ENCODE results near the gene ALDH4A1. TPM values are rescaled to one million over a fixed set of nuclear protein-coding genes. Genes with fewer than 3 reads are reported as not detected.

The ALDH4A1 gene
- total RNA-seq, 1 donor from 2014 or later = 11.5 TPM

DNA sequence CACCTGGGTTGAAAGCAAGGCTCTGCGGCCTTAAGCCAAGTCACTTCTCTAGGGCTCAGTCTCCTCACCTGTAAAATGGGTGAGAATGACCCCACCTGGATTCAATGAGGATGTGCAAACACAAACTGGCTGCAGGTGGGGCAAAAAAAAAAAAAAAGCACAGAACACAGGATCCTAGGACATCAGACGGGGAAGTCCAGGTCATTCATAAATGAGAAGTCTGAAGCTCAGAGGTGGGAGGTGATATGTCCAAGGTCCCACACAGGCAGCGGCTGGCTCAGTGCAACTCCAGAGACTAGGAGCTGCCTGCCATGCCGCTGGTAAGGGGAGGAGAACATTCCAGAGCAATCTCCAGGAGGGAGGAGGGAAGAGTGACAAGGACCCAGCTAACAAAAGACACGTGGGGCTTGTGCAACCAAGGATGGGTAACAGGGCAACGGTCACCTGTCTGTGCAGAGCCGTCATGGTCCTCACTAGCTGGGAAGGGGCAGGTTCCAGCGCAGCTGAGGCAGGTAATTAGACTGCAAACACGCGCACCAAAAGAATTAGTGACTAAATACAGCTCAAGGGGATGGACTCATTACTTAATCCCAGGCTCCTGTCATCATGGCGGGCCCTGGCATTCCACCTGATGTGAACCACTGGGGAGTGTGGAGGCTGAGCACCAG lies 34.6 kb upstream of the ALDH4A1 start:
- no peaks in the 10 kb centered on the region for H3K27me3 Mint-ChIP-seq (ENCODE audit: low read depth)
- peaks cover 28% of the 10 kb centered on the region for H3K4me1 Mint-ChIP-seq
- TF ChIP-seq, protein P1, sequence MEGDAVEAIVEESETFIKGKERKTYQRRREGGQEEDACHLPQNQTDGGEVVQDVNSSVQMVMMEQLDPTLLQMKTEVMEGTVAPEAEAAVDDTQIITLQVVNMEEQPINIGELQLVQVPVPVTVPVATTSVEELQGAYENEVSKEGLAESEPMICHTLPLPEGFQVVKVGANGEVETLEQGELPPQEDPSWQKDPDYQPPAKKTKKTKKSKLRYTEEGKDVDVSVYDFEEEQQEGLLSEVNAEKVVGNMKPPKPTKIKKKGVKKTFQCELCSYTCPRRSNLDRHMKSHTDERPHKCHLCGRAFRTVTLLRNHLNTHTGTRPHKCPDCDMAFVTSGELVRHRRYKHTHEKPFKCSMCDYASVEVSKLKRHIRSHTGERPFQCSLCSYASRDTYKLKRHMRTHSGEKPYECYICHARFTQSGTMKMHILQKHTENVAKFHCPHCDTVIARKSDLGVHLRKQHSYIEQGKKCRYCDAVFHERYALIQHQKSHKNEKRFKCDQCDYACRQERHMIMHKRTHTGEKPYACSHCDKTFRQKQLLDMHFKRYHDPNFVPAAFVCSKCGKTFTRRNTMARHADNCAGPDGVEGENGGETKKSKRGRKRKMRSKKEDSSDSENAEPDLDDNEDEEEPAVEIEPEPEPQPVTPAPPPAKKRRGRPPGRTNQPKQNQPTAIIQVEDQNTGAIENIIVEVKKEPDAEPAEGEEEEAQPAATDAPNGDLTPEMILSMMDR (IDR thresholded peaks at IDR 0.05; ENCODE audit: unreplicated experiment) = no peak
- H3K4me3 Mint-ChIP-seq = no peak overlapping the region
- no peaks in the 10 kb centered on the region for H3K9me3 Mint-ChIP-seq
- no peak overlapping the region for H3K27ac Mint-ChIP-seq
- DNase-seq (ENCODE audit: low spot score in 2 of 2, unreplicated experiment in 2 of 2) = no peak
- no peaks in the 10 kb centered on the region for H3K36me3 Mint-ChIP-seq

DNA sequence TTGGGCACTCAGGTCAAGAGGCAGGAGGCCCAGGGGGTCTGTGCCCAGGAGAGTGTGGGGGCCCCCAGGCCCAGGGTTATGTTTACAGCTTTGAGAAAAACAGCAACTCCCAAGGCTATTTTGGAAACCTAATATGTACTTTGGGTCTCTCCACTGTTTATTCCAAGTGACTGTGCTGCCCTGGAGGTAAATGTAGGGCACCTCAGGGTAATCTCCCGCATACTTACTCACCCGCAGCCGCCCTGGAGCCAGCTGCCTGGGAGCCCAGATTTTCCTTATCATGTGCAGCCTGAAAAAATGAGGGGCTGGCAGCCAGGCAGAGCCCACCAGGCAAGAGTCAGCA lies 34.1 kb upstream of the ALDH4A1 start:
- no peaks in the 10 kb centered on the region for H3K27me3 Mint-ChIP-seq (ENCODE audit: low read depth)
- H3K36me3 Mint-ChIP-seq = no peaks in the 10 kb centered on the region
- no peaks in the 10 kb centered on the region for H3K9me3 Mint-ChIP-seq
- no peak overlapping the region for H3K4me3 Mint-ChIP-seq
- no peak for DNase-seq (ENCODE audit: low spot score in 2 of 2, unreplicated experiment in 2 of 2)
- TF ChIP-seq, protein P1 (IDR thresholded peaks at IDR 0.05; ENCODE audit: unreplicated experiment) = no peak
- peaks cover 22% of the 10 kb centered on the region for H3K4me1 Mint-ChIP-seq
- H3K27ac Mint-ChIP-seq = no peak overlapping the region

DNA sequence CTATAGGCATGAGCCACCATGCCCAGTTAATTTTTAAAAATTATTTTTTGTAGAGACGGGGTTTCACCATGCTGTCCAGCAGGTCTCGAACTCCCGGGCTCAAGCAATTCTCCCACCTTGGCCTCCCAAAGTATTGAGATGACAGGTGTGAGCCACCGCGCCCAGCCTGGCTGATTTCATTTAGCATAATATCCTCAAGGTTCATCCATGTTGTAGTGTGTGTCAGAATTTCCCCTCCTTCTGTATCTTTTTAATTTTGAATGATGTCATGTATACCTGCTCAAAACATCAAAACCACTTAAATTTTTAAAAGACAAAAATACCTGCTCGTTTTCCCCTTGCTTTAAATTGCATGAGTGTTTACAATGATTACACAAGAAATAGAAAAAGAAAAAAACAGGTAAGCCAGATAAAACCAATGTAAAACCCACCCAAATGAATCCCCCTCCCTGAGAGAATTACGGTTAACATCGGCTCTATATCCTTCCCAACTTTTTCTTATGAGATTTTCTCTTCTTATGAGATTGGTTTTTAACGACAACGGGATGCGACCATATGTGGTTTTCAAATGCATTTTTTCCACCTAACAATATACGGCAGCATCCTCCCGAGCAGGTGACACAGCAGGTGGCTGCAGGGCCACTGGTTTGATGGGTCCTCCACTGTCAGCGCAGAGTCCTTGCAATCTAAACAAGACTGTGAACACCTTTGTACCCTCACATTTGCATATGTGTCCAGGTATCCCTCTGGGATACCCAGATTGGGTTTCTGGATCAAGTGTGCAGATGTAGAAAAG lies 32.0 kb upstream of the ALDH4A1 start:
- TF ChIP-seq, protein P1 (IDR thresholded peaks at IDR 0.05; ENCODE audit: unreplicated experiment) = no peak
- H3K4me3 Mint-ChIP-seq = no peak overlapping the region
- H3K36me3 Mint-ChIP-seq = no peaks in the 10 kb centered on the region
- DNase-seq (ENCODE audit: low spot score in 2 of 2, unreplicated experiment in 2 of 2) = no peak
- no peaks in the 10 kb centered on the region for H3K9me3 Mint-ChIP-seq
- H3K4me1 Mint-ChIP-seq = peaks cover 7% of the 10 kb centered on the region
- no peaks in the 10 kb centered on the region for H3K27me3 Mint-ChIP-seq (ENCODE audit: low read depth)
- H3K27ac Mint-ChIP-seq = no peak overlapping the region

DNA sequence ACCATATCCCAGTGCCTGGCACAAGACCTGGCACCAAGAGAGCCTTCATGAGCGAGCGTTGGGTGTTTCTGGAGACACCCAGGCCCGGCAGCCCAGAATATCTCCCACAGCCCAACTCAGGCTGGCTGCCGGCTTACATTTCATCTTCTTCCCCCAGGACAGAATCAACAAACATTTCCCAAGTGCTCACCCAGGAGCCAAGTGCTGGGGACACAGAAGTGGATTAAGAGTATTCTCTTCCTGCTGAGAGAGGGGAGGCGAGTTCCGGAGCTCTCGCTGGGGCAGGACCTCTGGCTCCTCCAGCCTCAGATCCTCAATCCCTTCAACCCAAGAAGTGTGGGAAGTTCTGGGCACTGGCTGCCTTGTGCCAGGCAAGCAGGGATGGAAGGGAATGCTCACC lies 30.5 kb upstream of the ALDH4A1 start:
- Mint-ChIP-seq H3K36me3 (no peaks in the 10 kb centered on the region), H3K27me3 (ENCODE audit: low read depth) (no peaks in the 10 kb centered on the region), H3K4me1 (peaks cover 10% of the 10 kb centered on the region), H3K4me3 (no peak overlapping the region), H3K27ac (no peak overlapping the region), H3K9me3 (no peaks in the 10 kb centered on the region)
- TF ChIP-seq, protein P1 (IDR thresholded peaks at IDR 0.05; ENCODE audit: unreplicated experiment) = no peak
- DNase-seq (ENCODE audit: low spot score in 2 of 2, unreplicated experiment in 2 of 2) = no peak

DNA sequence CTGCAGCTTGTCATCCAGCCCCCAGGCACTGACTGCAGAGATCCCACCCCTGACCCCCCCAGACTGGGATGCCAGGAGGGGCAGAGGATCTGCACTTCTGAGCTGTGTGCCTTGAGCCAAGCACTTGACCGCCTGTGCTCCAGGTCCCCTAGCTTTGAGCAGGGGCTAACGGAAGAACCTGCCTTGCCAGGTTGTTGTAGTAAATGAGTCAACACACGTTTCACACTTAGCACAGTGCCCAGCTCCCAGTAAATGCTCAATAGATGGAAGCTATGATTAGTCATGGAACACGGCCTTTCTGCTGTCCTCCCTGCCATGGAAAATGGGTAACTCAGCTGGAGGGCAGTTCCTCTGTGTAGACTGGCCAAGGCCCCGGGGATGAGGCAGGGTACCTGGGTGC lies 30.0 kb upstream of the ALDH4A1 start:
- Mint-ChIP-seq H3K4me1 (peaks cover 14% of the 10 kb centered on the region), H3K27ac (no peak overlapping the region), H3K27me3 (ENCODE audit: low read depth) (no peaks in the 10 kb centered on the region), H3K4me3 (no peak overlapping the region), H3K36me3 (no peaks in the 10 kb centered on the region), H3K9me3 (no peaks in the 10 kb centered on the region)
- TF ChIP-seq, protein P1 (IDR thresholded peaks at IDR 0.05; ENCODE audit: unreplicated experiment) = no peak
- DNase-seq (ENCODE audit: low spot score in 2 of 2, unreplicated experiment in 2 of 2) = no peak
